NB4 (cell line): ENCODE measurements around the gene PRODH2.

Experiments used
- DNase-seq: peaks from one replicate; pipeline ENCODE4 v3.0.0; 2010; ENCODE audit warnings: low read depth
- H3K4me3 ChIP-seq: one replicate; pipeline ENCODE4 v1.5.1; 2011; ENCODE audit warnings: mild to moderate bottlenecking, low read depth, low read length, moderate library complexity
- CTCF ChIP-seq: IDR thresholded peaks from one replicate; pipeline ENCODE4 v1.5.1; 2012; ENCODE audit warnings: low read depth, low read length
- MAX ChIP-seq: IDR thresholded peaks from 2 replicates; pipeline ENCODE4 v1.6.1; 2011; ENCODE audit warnings: low read depth, low read length
- MYC ChIP-seq: IDR thresholded peaks from 2 replicates; pipeline ENCODE4 v1.6.1; 2011; ENCODE audit warnings: low read depth, low read length
- POLR2A ChIP-seq: IDR thresholded peaks from 2 replicates; pipeline ENCODE4 v1.6.1; 2011; ENCODE audit warnings: mild to moderate bottlenecking; ENCODE audit not compliant: insufficient read length; ENCODE audit errors: extremely low read depth

PRODH2 gene

GRCh38 chr19:35786299-35787160 is 26.1 kb downstream of the PRODH2 start:
- no peak for DNase-seq
- TF ChIP-seq POLR2A = no peak
- no peak for TF ChIP-seq CTCF
- TF ChIP-seq MYC = no peak
- TF ChIP-seq MAX = no peak
- no peak overlapping the region for H3K4me3 ChIP-seq

- no peak for TF ChIP-seq CTCF
- no peak for TF ChIP-seq MYC
- TF ChIP-seq POLR2A = no peak
- no peak for TF ChIP-seq MAX
- DNase-seq = no peak
- no peak overlapping the region for H3K4me3 ChIP-seq
These were observed 27.4 kb downstream of the PRODH2 start for GRCh38 chr19:35785339-35785627.

- TF ChIP-seq CTCF (no peak), POLR2A (no peak), MYC (no peak), MAX (no peak)
- no peak overlapping the region for H3K4me3 ChIP-seq
- DNase-seq = no peak
These were observed 27.9 kb downstream of the PRODH2 start for GRCh38 chr19:35784503-35785338.

- no peak overlapping the region for H3K4me3 ChIP-seq
- no peak for DNase-seq
- TF ChIP-seq CTCF (no peak), MYC (no peak), POLR2A (no peak)
These were observed 28.9 kb downstream of the PRODH2 start for GRCh38 chr19:35783469-35784434.

GRCh38 chr19:35782589-35782988 is 30.1 kb downstream of the PRODH2 start:
- TF ChIP-seq CTCF = no peak
- TF ChIP-seq MAX = no peak
- TF ChIP-seq POLR2A = no peak
- no peak for TF ChIP-seq MYC
- no peak overlapping the region for H3K4me3 ChIP-seq
- DNase-seq = no peak
